ENCODE results near the gene PKN1. TPM values are rescaled to one million over a fixed set of nuclear protein-coding genes. Genes with fewer than 3 reads are reported as not detected.
A peak's percentile ranks its signal among the peaks of the same experiment; 100 is the strongest.
"Not testable (repeated sequence)": the region's sequence is repeated elsewhere in the genome, so short reads cannot be mapped to it uniquely, and the experiment has no call there.

The PKN1 gene
- total RNA-seq, 2 experiments from 2014 or later = 188 to 207 TPM

DNA sequence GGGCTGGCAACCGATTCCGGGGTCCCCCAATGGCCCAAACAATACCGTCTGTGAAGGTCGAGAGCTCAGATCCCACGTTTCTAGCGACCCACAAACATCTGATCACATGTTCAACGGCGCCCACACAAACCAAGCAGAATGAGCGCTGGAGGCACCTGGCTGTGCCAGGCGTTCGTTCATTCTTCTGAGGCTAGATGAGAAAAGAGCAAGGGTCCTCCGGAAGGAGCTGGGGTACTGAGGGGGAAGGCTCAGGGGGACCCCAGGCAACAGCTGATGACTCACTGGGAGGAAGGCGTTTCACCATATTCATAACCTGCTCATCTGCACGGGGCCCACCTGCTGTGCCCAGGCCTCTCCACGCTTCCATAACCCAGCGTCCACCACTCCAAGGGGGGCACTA, 35.9 kb upstream of the PKN1 start:
- Mint-ChIP-seq H3K36me3 (peaks cover 53% of the 10 kb centered on the region), H3K27ac (peak overlapping the region; percentile 78), H3K4me1 (ENCODE audit: low read depth) (peaks cover 39% of the 10 kb centered on the region)
- POLR2A ChIA-PET = interaction anchor here (0.5 kb wide), 1 partner anchor 14 kb away, joined by 4 read pairs; no protein-coding TSS in a partner anchor
- CTCF ChIA-PET; H3K4me3 Mint-ChIP-seq; H3K27me3 Mint-ChIP-seq; intact Hi-C loops (cut with micrococcal nuclease); H3K9me3 Mint-ChIP-seq; DNase-seq: not testable (repeated sequence)

DNA sequence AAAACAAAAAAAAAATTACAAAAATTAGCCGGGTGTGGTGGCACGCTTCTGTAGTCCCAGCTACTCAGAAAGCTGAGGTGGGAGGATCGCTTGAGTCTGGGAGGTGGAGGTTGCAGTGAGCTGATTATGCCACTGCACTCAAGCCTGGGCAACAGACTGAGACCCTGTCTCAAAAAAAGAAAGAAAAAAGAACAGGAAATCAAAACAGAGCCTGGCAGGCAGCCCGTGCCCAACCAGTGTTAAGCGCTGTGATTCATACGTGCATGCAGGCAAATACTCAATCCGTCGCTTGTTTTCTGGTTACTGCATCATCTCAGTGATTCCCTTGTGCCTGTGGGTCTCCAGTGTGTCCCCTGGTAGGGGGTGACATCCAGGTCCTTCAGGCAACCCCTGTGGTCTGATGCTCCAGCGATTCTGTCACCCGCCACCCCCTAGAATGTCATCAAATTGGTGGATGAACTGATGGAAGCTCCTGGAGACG, 32.1 kb upstream of the PKN1 start:
- peaks cover 22% of the 10 kb centered on the region for H3K4me1 Mint-ChIP-seq (ENCODE audit: low read depth)
- no peaks in the 10 kb centered on the region for H3K9me3 Mint-ChIP-seq
- intact Hi-C loops (cut with micrococcal nuclease) = no loop called here
- no peaks in the 10 kb centered on the region for H3K27me3 Mint-ChIP-seq
- peak; percentile 42 for DNase-seq
- ChIA-PET CTCF (interaction anchor here (0.6 to 1.5 kb wide), 3 partner anchors 38 to 398 kb away, joined by 4 to 6 read pairs (median 6); no protein-coding TSS in a partner anchor), POLR2A (interaction anchor here (0.9 to 1.4 kb wide), 2 partner anchors 9 to 47 kb away, joined by 3 to 6 read pairs; no protein-coding TSS in a partner anchor)
- H3K36me3 Mint-ChIP-seq = peaks cover 57% of the 10 kb centered on the region
- no peak overlapping the region for H3K4me3 Mint-ChIP-seq
- H3K27ac Mint-ChIP-seq = peak overlapping the region; percentile 73

DNA sequence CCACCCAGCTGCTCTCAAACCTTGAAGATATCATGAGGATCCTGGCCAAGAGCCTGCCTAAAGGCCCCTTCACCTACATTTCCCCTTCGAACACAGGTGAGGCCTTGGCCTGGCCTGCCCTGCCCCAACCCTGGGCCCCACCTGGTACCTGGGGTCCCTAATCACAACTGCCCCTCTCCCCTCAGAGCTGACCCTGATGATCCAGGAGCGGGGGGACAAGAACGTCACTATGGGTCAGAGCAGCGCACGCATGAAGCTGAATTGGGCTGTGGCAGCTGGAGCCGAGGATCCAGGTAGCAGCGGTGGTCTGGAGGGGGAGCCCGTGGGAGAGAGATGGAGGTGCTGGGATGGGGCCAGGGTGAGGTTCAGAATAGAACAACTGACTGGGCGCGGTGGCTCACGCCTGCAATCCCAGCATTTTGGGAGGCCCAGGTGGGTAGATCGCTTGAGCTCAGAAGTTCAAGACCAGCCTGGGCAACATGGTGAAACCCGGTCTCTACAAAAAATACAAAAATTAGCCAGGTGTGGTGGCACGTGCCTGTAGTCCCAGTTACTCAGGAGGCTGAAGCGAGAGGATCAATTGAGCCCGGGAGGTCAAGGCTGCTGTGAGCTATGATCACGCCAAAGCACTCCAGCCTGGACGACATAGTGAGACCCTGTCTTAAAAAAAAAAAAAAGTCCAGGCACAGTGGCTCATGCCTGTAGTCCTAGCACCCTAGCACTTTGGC, 31.5 kb upstream of the PKN1 start:
- ChIA-PET CTCF (interaction anchor here (0.7 to 1.1 kb wide), 2 partner anchors 38 to 40 kb away, joined by 4 read pairs; no protein-coding TSS in a partner anchor), POLR2A (interaction anchor here (0.9 to 1.4 kb wide), 2 partner anchors 9 to 48 kb away, joined by 3 to 6 read pairs; no protein-coding TSS in a partner anchor)
- Mint-ChIP-seq H3K4me3 (no peak overlapping the region), H3K27me3 (no peaks in the 10 kb centered on the region), H3K9me3 (no peaks in the 10 kb centered on the region), H3K4me1 (ENCODE audit: low read depth) (peaks cover 19% of the 10 kb centered on the region), H3K36me3 (peaks cover 56% of the 10 kb centered on the region), H3K27ac (peak overlapping the region; percentile 73)
- no peak for DNase-seq
- intact Hi-C loops (cut with micrococcal nuclease) = no loop called here

DNA sequence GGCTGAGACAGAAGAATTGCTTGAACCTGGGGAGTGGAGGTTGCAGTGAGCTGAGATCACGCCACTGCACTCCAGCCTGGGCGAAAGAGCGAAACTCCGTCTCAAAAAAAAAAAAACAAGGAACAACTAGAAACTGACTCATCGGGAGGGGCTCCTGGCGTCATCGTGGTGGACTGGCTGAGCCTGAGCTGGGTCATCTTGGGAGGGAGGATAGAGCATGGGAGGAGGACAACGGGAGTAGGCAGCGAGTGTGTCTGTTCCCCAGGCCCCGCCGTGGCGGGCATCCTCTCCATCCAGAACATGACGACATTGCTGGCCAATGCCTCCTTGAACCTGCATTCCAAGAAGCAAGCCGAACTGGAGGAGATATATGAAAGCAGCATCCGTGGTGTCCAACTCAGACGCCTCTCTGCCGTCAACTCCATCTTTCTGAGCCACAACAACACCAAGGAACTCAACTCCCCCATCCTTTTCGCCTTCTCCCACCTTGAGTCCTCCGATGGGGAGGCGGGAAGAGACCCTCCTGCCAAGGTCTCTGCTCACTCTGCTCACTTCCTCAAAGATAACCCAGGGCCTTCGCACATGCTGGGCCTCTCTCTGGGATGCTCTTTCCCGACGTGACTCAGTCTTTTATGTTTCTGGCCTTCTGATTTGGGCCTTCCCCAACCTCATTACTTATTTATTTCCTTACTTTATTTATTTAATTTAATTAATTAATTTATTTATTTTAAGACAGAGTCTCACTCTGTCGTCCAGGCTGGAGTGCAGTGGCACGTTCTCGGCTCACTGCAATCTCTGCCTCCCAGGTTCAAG, 30.6 kb upstream of the PKN1 start:
- Mint-ChIP-seq H3K27me3 (no peaks in the 10 kb centered on the region), H3K9me3 (no peaks in the 10 kb centered on the region), H3K4me3 (no peak overlapping the region), H3K36me3 (peaks cover 57% of the 10 kb centered on the region), H3K4me1 (ENCODE audit: low read depth) (peaks cover 18% of the 10 kb centered on the region), H3K27ac (peak overlapping the region; percentile 58)
- CTCF ChIA-PET = interaction anchor here (1.2 to 9.0 kb wide), 4 partner anchors 39 to 267 kb away, joined by 3 to 115 read pairs (median 18); partner anchors contain the start of gene ASF1B
- POLR2A ChIA-PET = interaction anchor here (2.1 kb wide), 1 partner anchor 21 kb away, joined by 6 read pairs; the partner anchor contains the start of gene ADGRE5
- intact Hi-C loops (cut with micrococcal nuclease) = no loop called here
- DNase-seq = no peak

DNA sequence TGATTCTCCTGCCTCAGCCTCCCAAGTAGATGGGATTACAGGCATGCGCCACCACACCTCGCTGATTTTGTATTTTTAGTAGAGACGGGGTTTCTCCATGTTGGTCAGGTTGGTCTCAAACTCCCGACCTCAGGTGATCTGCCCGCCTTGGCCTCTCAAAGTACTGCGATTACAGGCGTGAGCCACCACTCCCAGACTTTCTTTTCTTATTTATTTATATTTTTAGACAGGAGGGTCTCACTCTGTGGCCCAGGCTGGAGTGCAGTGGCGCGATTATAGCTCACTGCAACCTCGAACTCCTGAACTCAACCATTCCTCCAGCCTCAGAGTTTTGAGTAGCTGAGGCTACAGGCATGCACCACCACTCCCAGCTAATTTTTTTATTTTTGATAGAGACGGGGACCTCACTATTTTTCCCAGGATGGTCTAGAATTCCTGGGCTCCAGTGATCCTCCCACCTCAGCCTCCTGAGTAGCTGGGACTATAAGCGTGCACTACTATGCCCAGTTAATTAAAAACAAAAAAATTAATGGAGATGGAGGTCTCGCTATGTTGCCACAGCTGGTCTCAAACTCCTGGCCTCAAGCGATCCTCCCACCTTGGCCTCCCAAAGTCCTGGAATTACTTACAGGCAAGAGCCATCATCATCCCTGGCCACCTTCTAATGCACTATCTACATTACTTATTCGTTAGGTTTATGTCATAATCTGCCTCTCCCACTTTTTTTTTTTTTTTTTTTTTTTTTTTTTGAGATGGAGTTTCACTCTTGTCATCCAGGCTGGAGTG, 29.8 kb upstream of the PKN1 start:
- Mint-ChIP-seq H3K4me1 (ENCODE audit: low read depth) (peaks cover 15% of the 10 kb centered on the region), H3K36me3 (peaks cover 57% of the 10 kb centered on the region)
- H3K9me3 Mint-ChIP-seq; H3K27ac Mint-ChIP-seq; H3K27me3 Mint-ChIP-seq; H3K4me3 Mint-ChIP-seq; intact Hi-C loops (cut with micrococcal nuclease): not testable (repeated sequence)
- peak; percentile 9 for DNase-seq
- ChIA-PET POLR2A (interaction anchor here (0.7 to 2.1 kb wide), 4 partner anchors 8 to 22 kb away, joined by 3 to 6 read pairs (median 4); partner anchors contain the start of gene ADGRE5), CTCF (interaction anchor here (1.2 to 9.0 kb wide), 5 partner anchors 10 to 267 kb away, joined by 3 to 115 read pairs (median 6); partner anchors contain the start of gene ASF1B)

DNA sequence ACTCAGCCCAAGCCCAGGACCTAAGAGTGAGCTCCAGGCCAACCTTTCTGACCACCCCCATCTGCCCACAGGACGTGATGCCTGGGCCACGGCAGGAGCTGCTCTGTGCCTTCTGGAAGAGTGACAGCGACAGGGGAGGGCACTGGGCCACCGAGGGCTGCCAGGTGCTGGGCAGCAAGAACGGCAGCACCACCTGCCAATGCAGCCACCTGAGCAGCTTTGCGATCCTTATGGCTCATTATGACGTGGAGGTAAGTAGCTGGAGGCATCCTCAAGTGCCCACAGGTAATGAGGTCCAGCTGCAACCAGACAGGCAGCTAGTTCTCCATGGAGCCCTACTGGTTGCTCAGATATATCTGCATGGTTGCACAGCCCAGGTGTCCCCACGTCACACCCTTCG, 28.8 kb upstream of the PKN1 start:
- H3K27ac Mint-ChIP-seq = peak overlapping the region; percentile 40
- no peaks in the 10 kb centered on the region for H3K27me3 Mint-ChIP-seq
- H3K4me1 Mint-ChIP-seq (ENCODE audit: low read depth) = peaks cover 17% of the 10 kb centered on the region
- ChIA-PET POLR2A (interaction anchor here (0.5 to 2.1 kb wide), 8 partner anchors 8 to 419 kb away, joined by 3 to 6 read pairs (median 4); partner anchors contain the start of gene ADGRE5), CTCF (interaction anchor here (1.2 to 9.0 kb wide), 6 partner anchors 9 to 268 kb away, joined by 3 to 115 read pairs (median 16); partner anchors contain the start of genes ADGRE5 and ASF1B)
- DNase-seq = no peak
- H3K4me3 Mint-ChIP-seq = no peak overlapping the region
- peaks cover 64% of the 10 kb centered on the region for H3K36me3 Mint-ChIP-seq
- intact Hi-C loops (cut with micrococcal nuclease) = no loop called here
- H3K9me3 Mint-ChIP-seq = no peaks in the 10 kb centered on the region

DNA sequence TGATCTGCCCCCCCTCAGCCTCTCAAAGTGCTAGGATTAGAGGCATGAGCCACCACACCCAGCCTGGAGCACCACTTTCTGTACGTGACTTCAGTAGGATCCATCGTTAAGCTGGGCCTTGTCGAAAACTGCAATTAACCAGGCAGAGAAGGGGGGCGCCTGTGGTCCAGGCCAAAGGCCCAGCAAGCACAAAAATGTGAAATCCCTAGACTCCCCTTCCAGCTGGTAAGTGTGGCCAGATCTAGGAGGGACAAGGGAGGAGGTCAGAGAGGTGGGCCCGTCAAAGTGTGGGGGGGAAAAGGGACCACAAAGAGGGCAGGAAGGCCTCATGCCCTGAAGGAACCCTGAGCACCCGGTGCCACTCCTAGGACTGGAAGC, 27.7 kb upstream of the PKN1 start:
- H3K27me3 Mint-ChIP-seq = no peaks in the 10 kb centered on the region
- no peak for DNase-seq
- no peak overlapping the region for H3K4me3 Mint-ChIP-seq
- POLR2A ChIA-PET = interaction anchor here (0.9 to 2.0 kb wide), 6 partner anchors 9 to 57 kb away, joined by 3 to 8 read pairs (median 4); no protein-coding TSS in a partner anchor
- H3K36me3 Mint-ChIP-seq = peaks cover 73% of the 10 kb centered on the region
- intact Hi-C loops (cut with micrococcal nuclease) = no loop called here
- CTCF ChIA-PET = interaction anchor here (0.6 to 9.0 kb wide), 11 partner anchors 9 to 269 kb away, joined by 3 to 115 read pairs (median 9); partner anchors contain the start of genes ADGRE5, ASF1B and PKN1
- peak overlapping the region; percentile 69 for H3K27ac Mint-ChIP-seq
- H3K4me1 Mint-ChIP-seq (ENCODE audit: low read depth) = peaks cover 27% of the 10 kb centered on the region
- no peaks in the 10 kb centered on the region for H3K9me3 Mint-ChIP-seq

DNA sequence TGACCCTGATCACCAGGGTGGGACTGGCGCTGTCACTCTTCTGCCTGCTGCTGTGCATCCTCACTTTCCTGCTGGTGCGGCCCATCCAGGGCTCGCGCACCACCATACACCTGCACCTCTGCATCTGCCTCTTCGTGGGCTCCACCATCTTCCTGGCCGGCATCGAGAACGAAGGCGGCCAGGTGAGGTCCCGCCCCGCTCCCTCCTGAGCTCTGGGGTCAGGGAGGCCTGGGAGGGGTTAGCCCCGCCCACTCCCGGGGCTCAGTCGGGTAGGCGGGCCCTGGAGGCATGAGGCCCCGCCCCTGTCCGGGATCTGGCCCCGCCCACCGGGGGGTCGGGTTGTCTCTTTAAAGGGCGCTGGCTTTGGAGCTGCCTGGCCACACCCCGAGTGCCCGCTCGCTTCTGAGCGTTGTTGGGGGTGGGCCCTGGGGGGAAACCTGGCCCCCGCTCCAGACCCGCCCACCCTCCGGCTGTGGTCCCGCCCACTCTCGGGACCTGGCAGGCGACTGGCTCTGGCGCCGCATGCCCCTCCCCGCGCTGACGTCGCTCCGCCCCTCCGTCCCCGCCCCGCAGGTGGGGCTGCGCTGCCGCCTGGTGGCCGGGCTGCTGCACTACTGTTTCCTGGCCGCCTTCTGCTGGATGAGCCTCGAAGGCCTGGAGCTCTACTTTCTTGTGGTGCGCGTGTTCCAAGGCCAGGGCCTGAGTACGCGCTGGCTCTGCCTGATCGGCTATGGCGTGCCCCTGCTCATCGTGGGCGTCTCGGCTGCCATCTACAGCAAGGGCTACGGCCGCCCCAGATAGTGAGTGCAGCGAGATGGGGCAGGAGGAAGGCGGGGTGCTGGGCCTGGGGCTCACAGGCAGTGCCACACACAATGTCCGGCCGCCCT, 27.1 kb upstream of the PKN1 start:
- CTCF ChIA-PET = interaction anchor here (0.6 to 9.0 kb wide), 22 partner anchors 9 to 556 kb away, joined by 3 to 115 read pairs (median 5); partner anchors contain the start of genes ADGRE5, ASF1B and PKN1
- Mint-ChIP-seq H3K9me3 (no peaks in the 10 kb centered on the region), H3K27me3 (no peaks in the 10 kb centered on the region), H3K27ac (peak overlapping the region; percentile 76), H3K36me3 (peaks cover 76% of the 10 kb centered on the region), H3K4me1 (ENCODE audit: low read depth) (peaks cover 25% of the 10 kb centered on the region), H3K4me3 (no peak overlapping the region)
- DNase-seq = peak; percentile 93
- intact Hi-C loops (cut with micrococcal nuclease) = loop anchor here (1.0 kb wide), 1 partner anchor 45 kb away; no protein-coding TSS in a partner anchor
- POLR2A ChIA-PET = interaction anchor here (0.9 to 2.0 kb wide), 9 partner anchors 9 to 57 kb away, joined by 3 to 8 read pairs (median 5); no protein-coding TSS in a partner anchor

DNA sequence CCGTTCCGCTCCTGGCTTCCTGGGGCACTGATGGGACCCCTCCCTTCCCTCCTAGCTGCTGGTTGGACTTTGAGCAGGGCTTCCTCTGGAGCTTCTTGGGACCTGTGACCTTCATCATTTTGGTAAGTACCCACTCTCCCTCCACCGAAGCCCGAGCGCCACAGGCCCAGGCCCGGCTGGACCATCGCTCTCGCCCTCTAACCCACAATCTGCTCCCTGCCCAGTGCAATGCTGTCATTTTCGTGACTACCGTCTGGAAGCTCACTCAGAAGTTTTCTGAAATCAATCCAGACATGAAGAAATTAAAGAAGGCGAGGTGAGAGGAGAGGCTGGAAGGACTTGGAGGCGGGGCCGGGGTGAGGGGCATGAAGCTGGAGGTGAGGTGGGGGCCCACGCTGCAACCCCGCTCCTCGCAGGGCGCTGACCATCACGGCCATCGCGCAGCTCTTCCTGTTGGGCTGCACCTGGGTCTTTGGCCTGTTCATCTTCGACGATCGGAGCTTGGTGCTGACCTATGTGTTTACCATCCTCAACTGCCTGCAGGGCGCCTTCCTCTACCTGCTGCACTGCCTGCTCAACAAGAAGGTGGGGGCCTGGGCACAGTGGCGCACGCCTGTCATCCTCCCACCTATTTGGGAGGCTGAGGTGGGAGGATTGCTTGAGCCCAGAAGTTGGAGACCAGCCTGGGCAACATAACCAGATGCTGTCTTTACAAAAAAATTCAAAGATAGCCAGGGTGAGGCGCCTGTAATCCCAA, 26.3 kb upstream of the PKN1 start:
- H3K4me3 Mint-ChIP-seq = no peak overlapping the region
- peaks cover 74% of the 10 kb centered on the region for H3K36me3 Mint-ChIP-seq
- intact Hi-C loops (cut with micrococcal nuclease) = loop anchor here (1.0 kb wide), 1 partner anchor 46 kb away; no protein-coding TSS in a partner anchor
- H3K9me3 Mint-ChIP-seq = no peaks in the 10 kb centered on the region
- H3K4me1 Mint-ChIP-seq (ENCODE audit: low read depth) = peaks cover 25% of the 10 kb centered on the region
- no peaks in the 10 kb centered on the region for H3K27me3 Mint-ChIP-seq
- H3K27ac Mint-ChIP-seq = peak overlapping the region; percentile 76
- CTCF ChIA-PET = interaction anchor here (0.6 to 9.0 kb wide), 23 partner anchors 8 to 560 kb away, joined by 3 to 115 read pairs (median 5); partner anchors contain the start of genes ADGRE5, ASF1B and PKN1
- DNase-seq = no peak
- POLR2A ChIA-PET = interaction anchor here (0.6 to 2.0 kb wide), 8 partner anchors 8 to 53 kb away, joined by 4 to 8 read pairs (median 4); no protein-coding TSS in a partner anchor

Data from activated CD4-positive, alpha-beta memory T cell treated with anti-CD3 and anti-CD28 coated beads for 36 hours (primary cell).